K562 (cell line): ENCODE data around the gene RNF121. TPM values are rescaled to one million over a fixed set of nuclear protein-coding genes. Genes with fewer than 3 reads are reported as not detected.

Experiments
- ATAC-seq: fragments of 200-7000 bp; cut with Tn5 transposase; 3 replicates; pipeline ENCODE4 v1.9.1; 2020; ENCODE audit warnings: moderate library complexity
- BruUV-seq: library from RNA; stranded (reverse); fragments of 400-500 nt; replicated peaks from 2 replicates; lab custom pipeline; 2021; lab: Mats Ljungman, UMichigan
- CTCF ChIA-PET: fragments of 300-600 bp; formaldehyde crosslinking; extraction: SDS; loops from one replicate; lab custom pipeline; 2021; ENCODE audit warnings: low intra/inter-chr PET ratio; lab: Yijun Ruan, JAX
- POLR2A ChIA-PET: fragments of 300-600, 350-650 bp; sonication (Branson Sonifier 250); formaldehyde crosslinking; extraction: SDS; loops from one replicate; lab custom pipeline; 2021; ENCODE audit warnings: antibody characterized with exemption, inconsistent platforms; lab: Yijun Ruan, JAX
- DNase-seq, 4 experiments: peaks; one replicate each; pipeline versions ENCODE4 v3.0.0 to v3.0.0-alpha.2; 2011 to 2018; ENCODE audit warnings: low spot score in 3 of 4, mixed read lengths in 3 of 4; ENCODE audit errors: extremely low read depth in 1 of 4
- FAIRE-seq: peaks from 2 replicates; lab custom pipeline; 2011; peaks lifted over from hg19 to GRCh38; lab: Jason Lieb, UNC
- H2AFZ ChIP-seq: 2 replicates; pipeline ENCODE4 v1.6.0; 2011; ENCODE audit warnings: low read depth, low read length, control low read depth, inconsistent platforms
- H3K27ac ChIP-seq: fragments of 200-600 bp; 3 replicates; pipeline ENCODE4 v1.8.0; 2011; ENCODE audit warnings: low read depth, mild to moderate bottlenecking, control low read depth, inconsistent platforms, low read length, moderate library complexity, mixed read lengths; ENCODE audit errors: extremely low read depth
- H3K27me3 ChIP-seq, 2 experiments: fragments of 300-600 bp in 1 of 2; 2 replicates in 1 of 2; 3 replicates in 1 of 2; pipeline versions ENCODE4 v1.6.0 to v1.8.0; 2011; ENCODE audit warnings: inconsistent platforms in 2 of 2, low read length in 2 of 2, mild to moderate bottlenecking in 1 of 2, mixed read lengths in 1 of 2, moderate library complexity in 1 of 2; ENCODE audit not compliant: control insufficient read depth in 2 of 2, insufficient read depth in 2 of 2
- H3K36me3 ChIP-seq: fragments of 300-600 bp; 3 replicates; pipeline ENCODE4 v1.8.0; 2011; ENCODE audit warnings: mild to moderate bottlenecking, low read length, inconsistent platforms; ENCODE audit not compliant: control insufficient read depth, insufficient read depth
- H3K4me1 ChIP-seq, 2 experiments: fragments of 200-600 bp in 1 of 2; replicated peaks in 1 of 2; 2 replicates in 1 of 2; 3 replicates in 1 of 2; pipeline versions ENCODE4 v1.5.1 to v1.8.0; 2011; ENCODE audit warnings: inconsistent platforms in 2 of 2, low read length in 2 of 2, mild to moderate bottlenecking in 1 of 2, mixed read lengths in 1 of 2, moderate library complexity in 1 of 2; ENCODE audit not compliant: control insufficient read depth in 2 of 2, insufficient read depth in 2 of 2
- H3K4me2 ChIP-seq: 2 replicates; pipeline ENCODE4 v1.6.1; 2011; ENCODE audit warnings: low read length, control low read depth, inconsistent platforms, mixed read lengths; ENCODE audit not compliant: insufficient read depth
- H3K4me3 ChIP-seq: fragments of 200-600 bp; sonication (generic), shearing (Covaris generic); 2 replicates; pipeline ENCODE4 v1.5.1; 2016; ENCODE audit warnings: control low read depth, inconsistent platforms
- H3K79me2 ChIP-seq: fragments of 200-600 bp; 3 replicates; pipeline ENCODE4 v1.8.0; 2011; ENCODE audit warnings: low read length, inconsistent platforms; ENCODE audit not compliant: control insufficient read depth, insufficient read depth
- H3K9ac ChIP-seq, 2 experiments: 2 replicates each; pipeline versions ENCODE4 v1.6.0 to v1.6.1; 2011; ENCODE audit warnings: low read depth in 2 of 2, low read length in 2 of 2, control low read depth in 1 of 2, inconsistent platforms in 1 of 2, mild to moderate bottlenecking in 1 of 2, mixed read lengths in 1 of 2; ENCODE audit not compliant: insufficient read depth in 1 of 2
- H3K9me1 ChIP-seq: one replicate; pipeline ENCODE4 v1.6.0; 2011; ENCODE audit warnings: inconsistent platforms, mild to moderate bottlenecking, low read length, moderate library complexity; ENCODE audit not compliant: control insufficient read depth, insufficient read depth
- H3K9me3 ChIP-seq: replicated peaks from 2 replicates; pipeline ENCODE4 v1.5.1; 2011; ENCODE audit warnings: low read depth, low read length, inconsistent platforms; ENCODE audit not compliant: control insufficient read depth, insufficient read depth
- H4K20me1 ChIP-seq: replicated peaks from 2 replicates; pipeline ENCODE4 v1.6.1; 2011; ENCODE audit warnings: low read length, inconsistent platforms, mixed read lengths; ENCODE audit not compliant: control insufficient read depth, insufficient read depth
- CBFB ChIP-seq: sonication (generic); formaldehyde crosslinking; IDR thresholded peaks from 2 replicates; pipeline ENCODE4 v1.4.0; 2020; ENCODE audit warnings: mild to moderate bottlenecking, missing genetic modification reagents
- FOXJ3 ChIP-seq: sonication (generic); formaldehyde crosslinking; IDR thresholded peaks from 2 replicates; pipeline ENCODE4 v1.4.0; 2020; ENCODE audit warnings: mild to moderate bottlenecking, missing genetic modification reagents
- HOXB6 ChIP-seq: fragments of 250-450 bp; sonication (Bioruptor Pico); IDR thresholded peaks from 2 replicates; pipeline ENCODE4 v1.5.1; 2022; ENCODE audit warnings: mild to moderate bottlenecking, borderline replicate concordance
- MAFG ChIP-seq: fragments of 450-650 bp; conservative IDR thresholded peaks from 2 replicates; pipeline ENCODE4 v1.6.1; 2016; ENCODE audit warnings: missing genetic modification characterization, missing compliant biosample characterization
- SIN3B ChIP-seq: fragments of 450-650 bp; IDR thresholded peaks from 2 replicates; pipeline ENCODE4 v1.6.1; 2017; ENCODE audit warnings: low read depth, mild to moderate bottlenecking, moderate library complexity
- SIX5 ChIP-seq, 2 experiments: IDR thresholded peaks; 2 replicates each; pipeline ENCODE4 v1.6.1; 2011; ENCODE audit warnings: low read length in 2 of 2, borderline replicate concordance in 1 of 2, low read depth in 1 of 2, mild to moderate bottlenecking in 1 of 2, moderate library complexity in 1 of 2; ENCODE audit not compliant: insufficient read depth in 1 of 2
- SNRNP70 ChIP-seq: fragments of 200-400 bp; formaldehyde crosslinking; optimal IDR thresholded peaks from 2 replicates; pipeline ENCODE3; 2017; ENCODE audit warnings: low read depth, low read length
- SUPT5H ChIP-seq: fragments of 450-650 bp; IDR thresholded peaks from 2 replicates; pipeline ENCODE4 v1.6.1; 2016
- TAF7 ChIP-seq: fragments of 450-650 bp; IDR thresholded peaks from 2 replicates; pipeline ENCODE4 v1.6.1; 2016; ENCODE audit warnings: missing genetic modification characterization, missing compliant biosample characterization
- TCF7 ChIP-seq: sonication (generic); IDR thresholded peaks from 2 replicates; pipeline ENCODE4 v1.6.1; 2016; ENCODE audit warnings: antibody characterized with exemption, borderline replicate concordance
- ZNF57 ChIP-seq: fragments of 450-650 bp; formaldehyde crosslinking; IDR thresholded peaks from 2 replicates; pipeline ENCODE4 v1.4.0; 2020; ENCODE audit warnings: mild to moderate bottlenecking, moderate library complexity
- ZNF609 ChIP-seq: sonication (generic); formaldehyde crosslinking; IDR thresholded peaks from 2 replicates; pipeline ENCODE4 v1.8.1; 2023; ENCODE audit warnings: missing genetic modification reagents, mild to moderate bottlenecking, borderline replicate concordance
- WGBS: fragments of 100-300 bp; shearing (Covaris generic); methylation state at CpG from one replicate; pipeline ENCODE4 v1.1.6; 2016; ENCODE audit warnings: low coverage, mixed read lengths; ENCODE audit not compliant: insufficient coverage; ENCODE audit errors: missing lambda C conversion rate; 5-methylcytosine and 5-hydroxymethylcytosine counted together
- in situ Hi-C: fragments of 300-500 bp; cut with MboI; formaldehyde crosslinking; loops from 4 replicates; pipeline ENCODE4 v1.15.0; 2018; ENCODE audit warnings: inconsistent platforms, mixed read lengths
- intact Hi-C: fragments of 100-400 bp; cut with micrococcal nuclease; formaldehyde crosslinking; loops from 2 replicates; pipeline ENCODE4 v1.14.2; 2022
- polyA plus RNA-seq, 8 experiments: library from polyadenylated mRNA; depleted of rRNA in 4 of 8; stranded (reverse) in 5 of 8; unstranded in 3 of 8; fragments of >200 nt; fragmentation: Nextera tagmentation in 2 of 8; fragmentation: Illumina TruSeq in 1 of 8; extraction: Ambion mirVana in 2 of 8; extraction: Trizol in 1 of 8; gene quantifications; 2 replicates each; pipeline versions ENCODE4 v1.2.1 to v1.2.3, GENCODE V29; 2011 to 2014; ENCODE audit warnings: inconsistent platforms in 1 of 8, missing spikeins in 1 of 8
- total RNA-seq, 7 experiments: library from RNA; depleted of rRNA in 6 of 7; stranded (reverse); fragments of >200 nt in 6 of 7; fragmentation: Illumina TruSeq in 2 of 7; extraction: Trizol in 2 of 7; gene quantifications; 2 replicates each; pipeline versions ENCODE4 v1.2.1 to v1.2.3, GENCODE V29; 2011 to 2021; ENCODE audit warnings: low replicate concordance in 1 of 7
- TF ChIP-seq, protein P1 (sequence below): sonication (generic); formaldehyde crosslinking; IDR thresholded peaks from 2 replicates; pipeline ENCODE4 v1.8.1; 2023; ENCODE audit warnings: mild to moderate bottlenecking, missing genetic modification reagents, moderate library complexity
- TF ChIP-seq, protein P2 (sequence below): fragments of 200-400 bp; formaldehyde crosslinking; IDR thresholded peaks from 2 replicates; pipeline ENCODE4 v1.6.1; 2017; ENCODE audit warnings: mild to moderate bottlenecking, low read depth, low read length, moderate library complexity

The RNF121 gene
- total and polyA plus RNA-seq, 9 of the 15 experiments (the other 6 are each of a cell fraction or from before 2014, with no cell fraction given), result 8.0 to 63.4 (median 20.5) TPM

DNA sequence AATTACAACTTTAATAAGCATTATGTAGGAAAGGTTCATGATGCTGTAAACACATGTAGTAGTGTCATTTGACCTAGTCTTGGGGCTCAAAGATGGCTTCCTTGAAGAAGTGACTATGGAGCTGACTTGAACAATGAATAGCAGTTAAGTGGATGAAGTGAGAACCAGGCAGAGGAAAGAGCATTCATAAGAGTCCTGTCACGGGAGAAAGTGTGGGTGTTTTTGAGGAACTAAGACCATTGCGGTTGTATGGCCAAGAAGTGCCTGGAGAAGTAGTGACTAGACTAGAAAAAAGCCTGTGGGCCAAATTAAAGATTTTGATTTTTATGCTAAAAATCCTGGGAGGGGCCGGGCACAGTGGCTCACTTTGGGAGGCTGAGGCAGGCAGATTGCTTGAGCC, 62.6 kb downstream of the RNF121 start (continued):
- TF ChIP-seq, protein P1, sequence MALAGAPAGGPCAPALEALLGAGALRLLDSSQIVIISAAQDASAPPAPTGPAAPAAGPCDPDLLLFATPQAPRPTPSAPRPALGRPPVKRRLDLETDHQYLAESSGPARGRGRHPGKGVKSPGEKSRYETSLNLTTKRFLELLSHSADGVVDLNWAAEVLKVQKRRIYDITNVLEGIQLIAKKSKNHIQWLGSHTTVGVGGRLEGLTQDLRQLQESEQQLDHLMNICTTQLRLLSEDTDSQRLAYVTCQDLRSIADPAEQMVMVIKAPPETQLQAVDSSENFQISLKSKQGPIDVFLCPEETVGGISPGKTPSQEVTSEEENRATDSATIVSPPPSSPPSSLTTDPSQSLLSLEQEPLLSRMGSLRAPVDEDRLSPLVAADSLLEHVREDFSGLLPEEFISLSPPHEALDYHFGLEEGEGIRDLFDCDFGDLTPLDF (CRISPR knock-in tag), result no peak
- TF ChIP-seq SUPT5H (no peak), FOXJ3 (CRISPR knock-in tag) (no peak), SIN3B (no peak), HOXB6 (CRISPR knock-in tag) (no peak), ZNF57 (no peak), TAF7 (tag) (no peak)
- TF ChIP-seq, protein P2, sequence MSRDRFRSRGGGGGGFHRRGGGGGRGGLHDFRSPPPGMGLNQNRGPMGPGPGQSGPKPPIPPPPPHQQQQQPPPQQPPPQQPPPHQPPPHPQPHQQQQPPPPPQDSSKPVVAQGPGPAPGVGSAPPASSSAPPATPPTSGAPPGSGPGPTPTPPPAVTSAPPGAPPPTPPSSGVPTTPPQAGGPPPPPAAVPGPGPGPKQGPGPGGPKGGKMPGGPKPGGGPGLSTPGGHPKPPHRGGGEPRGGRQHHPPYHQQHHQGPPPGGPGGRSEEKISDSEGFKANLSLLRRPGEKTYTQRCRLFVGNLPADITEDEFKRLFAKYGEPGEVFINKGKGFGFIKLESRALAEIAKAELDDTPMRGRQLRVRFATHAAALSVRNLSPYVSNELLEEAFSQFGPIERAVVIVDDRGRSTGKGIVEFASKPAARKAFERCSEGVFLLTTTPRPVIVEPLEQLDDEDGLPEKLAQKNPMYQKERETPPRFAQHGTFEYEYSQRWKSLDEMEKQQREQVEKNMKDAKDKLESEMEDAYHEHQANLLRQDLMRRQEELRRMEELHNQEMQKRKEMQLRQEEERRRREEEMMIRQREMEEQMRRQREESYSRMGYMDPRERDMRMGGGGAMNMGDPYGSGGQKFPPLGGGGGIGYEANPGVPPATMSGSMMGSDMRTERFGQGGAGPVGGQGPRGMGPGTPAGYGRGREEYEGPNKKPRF, result no peak

GRCh38 chr11:71992136-71992730, 63.4 kb downstream of the RNF121 start:
- H3K9me1 ChIP-seq, result peaks cover 8% of the 10 kb centered on the region
- WGBS, result 82% methylated on average over 3 of the region's 3 CpGs
- intact Hi-C loops (no loop called here), in situ Hi-C loops (no loop called here)
- DNase-seq, result no peak
- no peak overlapping the region for H3K4me2 ChIP-seq
- H3K9ac ChIP-seq, result no peak overlapping the region
- no peak for FAIRE-seq
- POLR2A ChIA-PET, result no interaction called here
- no peaks in the 10 kb centered on the region for H3K27me3 ChIP-seq
- H4K20me1 ChIP-seq, result peaks cover 10% of the 10 kb centered on the region
- CTCF ChIA-PET, result no interaction called here
- no peaks in the 10 kb centered on the region for H3K9me3 ChIP-seq
- peaks cover 28 to 35% of the 10 kb centered on the region in 2 experiments for H3K4me1 ChIP-seq
- ATAC-seq, result no peak
- H3K27ac ChIP-seq, result no peak overlapping the region
- H3K79me2 ChIP-seq, result no peaks in the 10 kb centered on the region
- no peak overlapping the region for H3K4me3 ChIP-seq
- no TSS peak for BruUV-seq
- H3K36me3 ChIP-seq, result peaks cover 44% of the 10 kb centered on the region
- no peak overlapping the region for H2AFZ ChIP-seq
- no peak for TF ChIP-seq SIX5 (IDR thresholded peaks at IDR 0.05; ENCODE audit: borderline replicate concordance in 1 of 2, insufficient read depth in 1 of 2, low read depth in 1 of 2, low read length in 2 of 2)
- TF ChIP-seq TCF7, result no peak
- TF ChIP-seq MAFG, result no peak
- TF ChIP-seq CBFB (CRISPR knock-in tag), result no peak
- no peak for TF ChIP-seq ZNF609 (CRISPR knock-in tag)
- no peak for TF ChIP-seq SNRNP70
